Daoy (cell line): ENCODE data around the gene COX17. TPM values are rescaled to one million over a fixed set of nuclear protein-coding genes. Genes with fewer than 3 reads are reported as not detected.

ENCODE experiments used
- DNase-seq: peaks from one replicate; pipeline ENCODE4 v3.0.0-alpha.2; 2015; ENCODE audit warnings: low read depth
- total RNA-seq: library from RNA; depleted of rRNA; stranded (reverse); fragments of >200 nt; shearing (Covaris generic); gene quantifications from 2 replicates; pipeline ENCODE4 v1.2.3, GENCODE V29; 2014

Gene COX17
- total RNA-seq, 1 experiment from 2014 or later: 35.9 TPM

DNA sequence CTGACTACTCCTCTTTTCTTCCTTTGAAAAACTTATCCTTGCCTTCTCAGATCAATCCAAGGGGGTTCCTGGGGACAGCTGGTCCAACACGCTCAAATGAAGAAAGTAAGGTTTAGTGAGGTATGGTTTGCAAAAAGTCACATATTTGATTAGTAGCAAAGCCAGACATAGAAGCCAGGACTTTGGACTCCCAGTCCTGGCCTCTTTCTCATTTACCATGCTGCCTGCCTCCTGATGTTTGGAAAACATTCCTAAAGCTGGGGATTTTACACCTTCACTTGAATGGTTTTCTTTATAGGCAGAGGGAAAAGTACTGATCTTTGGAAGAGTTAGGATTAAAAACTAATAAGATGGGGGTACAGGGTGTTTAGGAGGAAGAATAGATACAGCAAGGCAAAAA lies 31.4 kb downstream of the COX17 start:
- no peak for DNase-seq

GRCh38 chr3:119644481-119644880 lies 32.7 kb downstream of the COX17 start:
- no peak for DNase-seq

GRCh38 chr3:119643528-119643927 lies 33.7 kb downstream of the COX17 start:
- DNase-seq: peak; percentile 71

DNA sequence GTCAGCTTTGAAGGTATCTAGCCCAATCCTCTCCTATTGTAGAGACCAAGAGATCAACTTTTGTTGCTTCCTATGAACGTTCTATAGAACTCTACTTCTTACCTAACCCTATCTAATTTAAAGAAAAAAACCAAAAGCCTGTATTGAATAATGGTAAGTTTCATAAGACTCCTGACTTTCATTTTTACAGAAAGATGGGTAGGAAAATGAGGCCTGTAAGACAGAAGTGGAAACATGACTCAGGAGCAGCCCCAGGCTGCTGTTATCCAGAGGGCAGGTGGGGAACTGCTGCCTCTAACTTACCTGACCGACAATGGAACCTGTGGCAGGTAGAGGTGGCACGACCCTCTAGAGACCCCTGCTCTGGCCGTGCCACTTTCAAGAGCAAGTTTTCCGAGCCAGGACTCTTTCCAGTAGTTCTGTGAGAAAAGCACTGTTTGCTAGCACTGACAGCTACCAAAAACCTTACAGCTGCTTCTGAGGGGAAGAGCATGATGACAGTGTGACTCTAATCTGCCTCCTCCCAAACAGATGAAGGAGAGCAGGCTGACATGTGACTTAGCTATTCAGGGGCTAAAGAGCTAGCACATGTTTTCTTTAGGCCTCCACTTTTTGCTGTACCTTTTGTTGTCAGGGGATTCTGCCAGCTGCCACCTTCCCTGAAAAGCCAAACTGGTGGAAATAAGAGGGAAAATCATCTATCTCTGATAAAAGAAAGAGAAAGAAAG lies 34.3 kb downstream of the COX17 start:
- peak; percentile 27 for DNase-seq

GRCh38 chr3:119641416-119641815 lies 35.8 kb downstream of the COX17 start:
- no peak for DNase-seq

DNA sequence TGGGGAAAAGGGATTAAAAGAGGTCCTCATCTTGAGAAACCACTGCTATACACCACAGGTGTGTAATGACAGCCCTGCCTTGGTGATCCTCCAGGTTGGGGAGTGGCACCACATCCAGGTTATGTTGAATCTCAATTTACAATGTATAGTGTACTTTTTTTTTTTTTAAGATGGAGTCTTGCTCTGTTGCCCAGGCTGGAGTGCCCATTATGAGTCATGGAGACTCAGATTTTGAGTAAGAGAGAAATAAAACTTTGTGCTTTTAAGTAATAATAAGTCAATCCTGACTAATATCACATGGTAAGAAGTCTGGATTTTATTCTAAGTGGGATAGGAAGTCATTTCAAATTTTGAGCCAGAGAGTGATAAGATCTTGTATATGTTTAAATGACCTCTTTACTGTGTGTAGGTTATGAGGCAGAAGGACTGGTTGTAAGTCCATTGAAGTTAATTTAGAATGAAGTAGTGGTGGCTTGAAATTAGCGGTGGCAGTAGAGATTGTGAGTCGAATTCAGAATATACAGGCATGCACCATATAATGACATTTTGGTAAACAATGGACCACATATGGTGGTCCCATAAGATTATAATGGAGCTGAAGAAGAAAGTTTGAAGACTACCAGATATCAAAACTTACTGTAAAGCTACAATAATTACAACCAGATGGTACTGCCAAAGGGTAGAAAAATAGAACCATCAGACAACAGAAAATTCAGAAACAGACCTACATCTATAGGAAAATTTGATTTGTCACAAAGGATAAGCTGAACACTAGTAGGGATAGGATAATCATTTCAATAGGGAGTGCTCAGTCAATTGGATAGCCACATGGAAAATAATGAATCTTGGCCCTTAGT lies 37.5 kb downstream of the COX17 start:
- DNase-seq: no peak

GRCh38 chr3:119637679-119638477 lies 39.3 kb downstream of the COX17 start:
- DNase-seq: peak; percentile 77

DNA sequence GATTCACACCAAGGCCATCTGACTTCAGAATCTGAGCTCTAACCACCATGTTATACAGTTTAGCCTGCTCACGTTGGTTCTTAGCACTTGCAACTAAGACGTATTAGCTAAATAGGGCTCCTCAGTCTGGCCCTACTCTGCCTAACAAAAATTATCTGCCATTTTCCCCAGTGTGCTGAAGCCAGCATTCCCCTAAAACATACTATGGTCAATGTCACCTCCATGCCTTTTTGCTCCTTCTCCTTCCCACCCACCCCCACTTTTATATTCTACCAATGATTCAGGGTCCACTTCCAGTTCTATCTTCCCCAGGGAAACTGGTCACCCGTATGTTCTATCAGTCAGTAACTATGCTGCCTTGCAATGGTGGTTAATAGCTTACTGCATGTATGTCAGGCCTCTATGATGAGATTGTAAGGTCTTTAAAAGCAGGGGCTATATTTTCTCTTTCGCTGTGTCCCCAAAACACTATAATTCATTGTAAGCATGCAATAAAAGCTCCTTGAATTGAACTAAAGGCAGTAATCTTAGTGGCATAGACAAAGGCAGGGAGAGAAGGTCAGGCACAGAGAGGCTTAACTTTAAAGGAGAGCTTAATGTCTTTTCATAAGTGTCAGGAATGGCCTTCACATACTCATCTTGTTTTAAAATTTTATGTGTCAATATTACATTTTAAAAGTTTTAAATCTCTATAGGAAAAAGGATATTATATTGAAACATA lies 40.2 kb downstream of the COX17 start:
- DNase-seq: no peak

DNA sequence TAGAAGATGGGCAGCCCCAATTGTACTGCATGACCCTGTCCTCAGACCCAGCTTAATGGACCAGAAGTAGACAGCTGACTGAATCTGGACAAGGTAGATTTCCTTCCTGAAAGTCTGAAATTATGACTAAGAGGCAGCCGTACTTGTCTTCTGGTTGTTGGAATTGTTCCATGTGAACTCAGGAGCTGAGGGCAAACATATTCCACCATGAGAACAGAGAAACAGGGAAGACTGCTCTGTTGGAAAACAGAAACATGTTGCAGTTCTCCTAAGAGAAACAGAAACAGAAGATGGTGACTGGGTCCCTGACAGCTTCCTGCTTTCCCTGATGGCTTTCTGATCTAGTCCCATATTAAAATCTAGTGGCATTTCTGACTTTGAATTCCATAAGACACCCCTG lies 41.0 kb downstream of the COX17 start:
- DNase-seq: no peak

GRCh38 chr3:119635719-119636118 lies 41.5 kb downstream of the COX17 start:
- DNase-seq: no peak

GRCh38 chr3:119632829-119633228 lies 44.4 kb downstream of the COX17 start:
- no peak for DNase-seq

DNA sequence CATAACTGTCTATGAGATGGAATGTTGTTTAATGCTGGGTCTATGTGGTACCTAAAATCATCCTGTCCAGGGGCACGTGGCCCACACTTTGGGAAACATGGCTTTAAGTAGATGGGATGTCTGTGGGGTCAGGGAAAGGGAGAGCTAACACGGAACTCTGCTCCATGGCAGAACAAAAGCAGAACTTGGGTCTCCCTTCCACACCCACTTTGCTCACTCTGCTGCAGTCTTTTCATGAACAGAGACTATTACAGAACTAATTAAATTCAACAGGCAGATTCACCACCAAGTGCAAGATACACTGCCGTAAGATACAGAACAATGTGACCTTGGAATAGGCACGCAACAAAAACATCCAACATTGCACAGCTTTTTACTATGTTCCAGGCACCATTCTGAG lies 45.0 kb downstream of the COX17 start:
- DNase-seq: no peak

DNA sequence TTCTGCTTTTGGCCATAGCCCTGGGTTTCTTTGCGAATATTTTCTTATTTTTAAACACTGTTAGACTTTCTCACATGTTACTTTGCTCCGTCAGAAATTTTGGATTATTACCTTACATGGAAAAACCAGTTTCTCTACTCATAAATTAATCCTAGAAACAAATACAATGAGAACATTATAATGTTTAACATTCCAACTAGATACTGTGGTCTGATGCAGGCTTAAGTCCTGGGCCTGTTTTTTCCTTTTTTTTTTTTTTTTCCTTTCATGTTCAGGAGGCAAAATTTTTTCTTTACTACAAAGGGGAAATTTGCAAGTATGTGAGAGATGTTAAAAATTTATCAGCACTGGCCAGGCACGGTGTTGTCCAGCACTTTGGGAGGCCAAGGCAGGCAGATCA lies 45.7 kb downstream of the COX17 start:
- DNase-seq: no peak

GRCh38 chr3:119630880-119631329 lies 46.3 kb downstream of the COX17 start:
- DNase-seq: no peak

DNA sequence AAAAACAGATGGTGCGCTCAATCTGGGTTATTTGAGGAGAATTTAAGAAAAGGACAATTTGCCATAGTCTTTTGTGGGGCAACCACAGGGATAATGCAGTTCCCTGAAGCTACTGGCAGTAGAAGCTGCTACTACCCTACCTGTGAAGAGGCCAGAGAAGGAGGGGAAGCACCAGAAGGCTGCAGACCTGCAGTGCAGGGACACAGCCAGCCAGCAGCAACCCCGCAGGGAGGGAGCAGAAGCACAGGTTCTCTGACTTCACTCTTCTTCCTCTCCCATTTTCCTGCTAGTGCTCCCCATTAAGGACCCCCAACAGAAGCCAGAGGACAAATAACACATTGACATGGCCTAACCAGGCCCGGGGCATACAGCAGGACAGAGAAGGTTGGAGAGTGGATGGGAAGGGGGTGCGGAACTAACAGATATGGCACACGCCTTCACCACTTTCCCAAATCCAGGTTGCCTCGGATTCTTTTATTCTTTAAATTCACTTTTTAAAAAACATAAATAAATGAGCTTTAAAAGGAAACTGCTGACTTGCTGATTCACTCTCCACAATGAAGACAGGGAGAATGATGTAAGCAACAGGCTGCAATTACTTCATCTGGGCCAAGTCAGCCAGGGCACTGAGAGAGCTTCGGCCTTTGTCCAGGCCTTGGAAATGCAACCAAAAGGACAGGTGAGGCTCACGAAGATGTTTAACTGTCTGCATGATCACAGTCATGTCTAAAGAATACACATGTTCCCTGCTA lies 46.9 kb downstream of the COX17 start:
- peak; percentile 37 for DNase-seq

DNA sequence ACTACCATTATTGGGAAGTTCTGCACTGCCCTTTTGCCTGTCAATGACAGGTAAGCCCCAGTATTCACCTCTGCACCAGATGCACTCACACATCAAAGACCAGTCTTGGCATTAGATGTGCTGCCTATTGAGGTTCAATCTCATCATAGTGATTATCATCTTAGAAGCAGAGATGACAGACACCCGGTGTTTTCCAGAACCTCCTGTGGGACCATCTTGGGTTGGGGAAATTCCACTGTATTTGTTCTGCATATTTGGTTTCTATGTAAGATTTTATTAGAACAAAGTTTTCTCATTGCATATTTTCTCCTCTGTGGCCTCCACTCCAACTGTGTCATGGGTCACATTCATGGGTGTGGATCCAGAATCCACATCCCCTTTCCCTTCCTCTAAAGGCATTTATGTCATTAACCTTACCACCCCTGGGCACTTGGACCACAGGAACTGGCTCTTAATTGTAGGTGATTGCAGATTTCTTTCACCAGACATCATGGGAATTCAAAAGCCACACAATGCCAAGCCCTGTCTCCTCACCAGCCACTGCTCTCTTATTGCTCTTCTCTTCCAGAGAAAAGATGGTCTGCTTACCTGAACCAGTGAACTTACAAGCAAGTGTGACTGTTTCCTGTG lies 48.3 kb downstream of the COX17 start:
- peak; percentile 35 for DNase-seq

- DNase-seq: no peak
Measured at GRCh38 chr3:119628390-119628789, 48.8 kb downstream of the COX17 start.

- DNase-seq: no peak
Measured at GRCh38 chr3:119627461-119627860, 49.7 kb downstream of the COX17 start.

GRCh38 chr3:119626196-119626595 lies 51.0 kb downstream of the COX17 start:
- no peak for DNase-seq

GRCh38 chr3:119625451-119626153 lies 51.6 kb downstream of the COX17 start:
- no peak for DNase-seq
